Measurements from ENCODE around the gene ART4.

- TF ChIP-seq CTCF (IDR thresholded peaks at IDR 0.05) (no peak), POLR2A (IDR thresholded peaks at IDR 0.05) (no peak), POLR2AphosphoS5 (IDR thresholded peaks at IDR 0.05) (peak; percentile 72)
Measured at GRCh38 chr12:14777271-14777670, 66.1 kb downstream of the ART4 start.

Measured in prostate gland (tissue), 2 donors.